T-helper 9 cell (primary cell): ENCODE measurements around the gene ZNF724.

Source experiments
- DNase-seq: peaks from one replicate; pipeline ENCODE4 v3.0.0-alpha.2; 2020

ZNF724 gene

GRCh38 chr19:23241419-23241818, 8.8 kb downstream of the ZNF724 start:
- DNase-seq, result no peak

- DNase-seq, result no peak
Observed at GRCh38 chr19:23222998-23223652, 27.1 kb downstream of the ZNF724 start.

DNA sequence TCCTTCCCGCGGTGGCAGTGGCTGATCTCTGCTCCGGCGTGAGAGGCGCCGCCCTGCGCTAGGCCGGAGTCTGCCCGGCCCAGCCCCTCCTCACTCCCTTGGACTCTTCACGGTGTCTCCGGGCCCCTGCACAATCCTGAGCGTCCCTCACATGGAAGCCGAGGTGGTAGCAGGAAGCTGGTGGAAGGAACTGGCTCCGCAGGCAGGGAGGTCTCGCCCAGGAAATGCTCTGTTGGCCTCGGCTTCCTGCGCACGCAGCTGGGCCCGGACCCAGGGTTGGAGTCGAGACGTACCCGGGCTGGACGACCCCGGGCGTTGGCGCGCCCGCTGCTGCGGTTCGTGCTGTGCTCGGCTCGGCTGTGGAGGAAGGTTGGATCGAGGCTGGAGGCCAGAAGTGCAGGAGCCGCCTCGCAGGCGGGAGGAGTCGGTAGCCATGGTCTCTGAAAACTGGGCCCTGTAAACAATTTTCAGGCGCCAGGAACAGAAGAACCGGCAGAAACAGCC, 46.3 kb downstream of the ZNF724 start:
- DNase-seq, result no peak

GRCh38 chr19:23190341-23190740, 59.9 kb downstream of the ZNF724 start:
- DNase-seq, result no peak

DNA sequence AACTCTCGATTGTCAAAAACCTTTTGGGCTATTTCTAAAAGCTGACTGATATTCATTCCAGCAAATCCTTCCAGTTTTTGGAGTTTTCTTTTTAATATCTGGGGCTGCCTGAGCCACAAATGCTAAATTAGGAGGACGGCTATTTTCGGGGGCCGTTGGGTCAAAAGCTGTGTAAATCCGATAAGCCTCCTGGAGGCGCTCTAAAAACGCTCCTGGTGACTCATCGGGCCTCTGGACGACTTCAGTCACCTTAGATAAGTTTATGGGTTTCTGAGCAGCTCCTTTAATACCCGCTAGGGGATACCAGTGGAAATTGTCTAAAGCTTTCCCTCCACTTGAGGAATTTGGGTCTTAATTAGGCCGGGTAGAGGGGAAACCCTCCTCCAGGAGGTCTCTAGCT, 66.9 kb downstream of the ZNF724 start:
- no peak for DNase-seq
